Right atrium auricular region (tissue), 2 donors: ENCODE data around the gene SLC24A5. TPM values are rescaled to one million over a fixed set of nuclear protein-coding genes. Genes with fewer than 3 reads are reported as not detected.
A peak's percentile ranks its signal among the peaks of the same experiment; 100 is the strongest.

Source experiments
- DNase-seq: peaks from one replicate; pipeline ENCODE4 v3.0.0-alpha.2; 2019; ENCODE audit warnings: low spot score
- H3K27ac ChIP-seq, 2 donors: fragments of 200-600 bp; sonication (generic); 1 replicate in 1 of 2; 2 replicates in 1 of 2; pipeline ENCODE4 v1.5.1; 2016 to 2019
- H3K27me3 ChIP-seq, 2 donors: fragments of 200-600 bp; sonication (generic); one replicate each; pipeline versions ENCODE4 v1.5.1 to v1.6.0; 2017 to 2019
- H3K36me3 ChIP-seq: fragments of 200-600 bp; sonication (generic); one replicate; pipeline ENCODE4 v1.5.1; 2016
- H3K4me1 ChIP-seq, 2 donors: fragments of 200-600 bp; sonication (generic); one replicate each; pipeline versions ENCODE4 v1.5.1 to v1.6.0; 2017 to 2019
- H3K4me3 ChIP-seq, 2 donors: fragments of 200-600 bp; sonication (generic); 1 replicate in 1 of 2; 2 replicates in 1 of 2; pipeline ENCODE4 v1.5.1; 2017 to 2019; ENCODE audit warnings: mild to moderate bottlenecking in 1 of 2, moderate library complexity in 1 of 2
- H3K9me3 ChIP-seq, 2 donors: fragments of 200-600 bp; sonication (generic); one replicate each; pipeline ENCODE4 v1.5.1; 2019
- CTCF ChIP-seq, 2 donors: fragments of 200-600 bp; sonication (generic); IDR thresholded peaks; one replicate each; pipeline ENCODE4 v1.5.1; 2019; ENCODE audit warnings: antibody characterized with exemption in 2 of 2
- total RNA-seq, 2 donors: library from RNA; depleted of rRNA; stranded (reverse); fragments of >200 nt; gene quantifications; one replicate each; pipeline ENCODE4 v1.1.0, GENCODE V29; 2016

The SLC24A5 gene
- total RNA-seq, 2 donors from 2014 or later: not detected

- no peak for DNase-seq
- H3K27me3 ChIP-seq: no peaks in the 10 kb centered on the region
- no peaks in the 10 kb centered on the region for H3K4me1 ChIP-seq
- H3K9me3 ChIP-seq: no peaks in the 10 kb centered on the region
- H3K36me3 ChIP-seq: no peaks in the 10 kb centered on the region
- no peak overlapping the region for H3K27ac ChIP-seq
- TF ChIP-seq CTCF (IDR thresholded peaks at IDR 0.05): peak in 1 of 2 donors; percentile 37
- no peak overlapping the region for H3K4me3 ChIP-seq
Observed at GRCh38 chr15:48084759-48085590, 35.8 kb upstream of the SLC24A5 start.

- Histone ChIP-seq H3K4me1 (no peaks in the 10 kb centered on the region), H3K27me3 (no peaks in the 10 kb centered on the region), H3K4me3 (no peak overlapping the region), H3K27ac (no peak overlapping the region), H3K36me3 (no peaks in the 10 kb centered on the region), H3K9me3 (no peaks in the 10 kb centered on the region)
- TF ChIP-seq CTCF (IDR thresholded peaks at IDR 0.05): no peak
- DNase-seq: no peak
Observed at GRCh38 chr15:48085591-48085930, 35.2 kb upstream of the SLC24A5 start.

- H3K4me1 ChIP-seq: no peaks in the 10 kb centered on the region
- DNase-seq: no peak
- no peak overlapping the region for H3K4me3 ChIP-seq
- H3K36me3 ChIP-seq: no peaks in the 10 kb centered on the region
- H3K27ac ChIP-seq: no peak overlapping the region
- no peaks in the 10 kb centered on the region for H3K27me3 ChIP-seq
- TF ChIP-seq CTCF (IDR thresholded peaks at IDR 0.05): no peak
- no peaks in the 10 kb centered on the region for H3K9me3 ChIP-seq
Observed at GRCh38 chr15:48086133-48086532, 34.7 kb upstream of the SLC24A5 start.

- H3K4me3 ChIP-seq: no peak overlapping the region
- no peak for TF ChIP-seq CTCF (IDR thresholded peaks at IDR 0.05)
- no peak overlapping the region for H3K27ac ChIP-seq
- no peak for DNase-seq
- no peaks in the 10 kb centered on the region for H3K27me3 ChIP-seq
- no peaks in the 10 kb centered on the region for H3K9me3 ChIP-seq
- H3K36me3 ChIP-seq: no peaks in the 10 kb centered on the region
- no peaks in the 10 kb centered on the region for H3K4me1 ChIP-seq
Observed at GRCh38 chr15:48086576-48086975, 34.2 kb upstream of the SLC24A5 start.

- no peak for TF ChIP-seq CTCF (IDR thresholded peaks at IDR 0.05)
Observed at GRCh38 chr15:48087844-48088243, 32.9 kb upstream of the SLC24A5 start.

GRCh38 chr15:48089702-48090101 is 31.1 kb upstream of the SLC24A5 start:
- no peak overlapping the region for H3K27ac ChIP-seq
- DNase-seq: no peak
- H3K4me3 ChIP-seq: no peak overlapping the region
- H3K9me3 ChIP-seq: no peaks in the 10 kb centered on the region
- H3K36me3 ChIP-seq: no peaks in the 10 kb centered on the region
- no peaks in the 10 kb centered on the region for H3K27me3 ChIP-seq
- H3K4me1 ChIP-seq: no peaks in the 10 kb centered on the region
- no peak for TF ChIP-seq CTCF (IDR thresholded peaks at IDR 0.05)

More at GRCh38 chr15:48087844-48088243, 32.9 kb upstream of the SLC24A5 start:
- no peaks in the 10 kb centered on the region for H3K9me3 ChIP-seq
- H3K27me3 ChIP-seq: no peaks in the 10 kb centered on the region
- DNase-seq: no peak
- H3K36me3 ChIP-seq: no peaks in the 10 kb centered on the region
- H3K27ac ChIP-seq: no peak overlapping the region
- H3K4me1 ChIP-seq: no peaks in the 10 kb centered on the region
- no peak overlapping the region for H3K4me3 ChIP-seq
